Measurements from ENCODE around the gene KRT20.
A peak's percentile ranks its signal among the peaks of the same experiment; 100 is the strongest.

KRT20 gene

DNA sequence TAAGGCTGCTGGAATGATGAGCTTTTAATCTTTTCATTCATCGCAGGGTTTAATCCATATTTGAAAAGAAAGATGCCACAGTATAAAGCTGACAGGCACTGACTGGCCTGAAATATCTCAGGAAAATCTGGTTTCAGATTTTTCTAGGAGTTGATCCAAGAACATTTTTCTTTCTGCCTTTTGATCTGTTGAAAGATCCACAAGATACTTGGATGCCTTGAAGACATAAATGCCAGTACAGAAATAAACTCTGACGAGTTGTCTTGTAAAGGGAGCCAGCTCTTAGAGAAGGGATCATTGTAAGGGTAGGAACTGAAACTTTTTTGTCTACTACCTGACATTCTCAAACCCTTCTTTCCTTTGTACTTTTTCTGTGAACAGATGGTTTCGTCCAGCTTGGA lies 25.4 kb upstream of the KRT20 start:
- H3K4me3 ChIP-seq (ENCODE audit: low read depth, low read length): no peak overlapping the region
- TF ChIP-seq POLR2A (IDR thresholded peaks at IDR 0.05; ENCODE audit: extremely low read depth, insufficient read length) (no peak), MYC (IDR thresholded peaks at IDR 0.05; ENCODE audit: low read depth, low read length) (no peak)
- TF ChIP-seq, protein P1, sequence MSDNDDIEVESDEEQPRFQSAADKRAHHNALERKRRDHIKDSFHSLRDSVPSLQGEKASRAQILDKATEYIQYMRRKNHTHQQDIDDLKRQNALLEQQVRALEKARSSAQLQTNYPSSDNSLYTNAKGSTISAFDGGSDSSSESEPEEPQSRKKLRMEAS (IDR thresholded peaks at IDR 0.05; ENCODE audit: low read depth, low read length): no peak
- TF ChIP-seq, protein P2, sequence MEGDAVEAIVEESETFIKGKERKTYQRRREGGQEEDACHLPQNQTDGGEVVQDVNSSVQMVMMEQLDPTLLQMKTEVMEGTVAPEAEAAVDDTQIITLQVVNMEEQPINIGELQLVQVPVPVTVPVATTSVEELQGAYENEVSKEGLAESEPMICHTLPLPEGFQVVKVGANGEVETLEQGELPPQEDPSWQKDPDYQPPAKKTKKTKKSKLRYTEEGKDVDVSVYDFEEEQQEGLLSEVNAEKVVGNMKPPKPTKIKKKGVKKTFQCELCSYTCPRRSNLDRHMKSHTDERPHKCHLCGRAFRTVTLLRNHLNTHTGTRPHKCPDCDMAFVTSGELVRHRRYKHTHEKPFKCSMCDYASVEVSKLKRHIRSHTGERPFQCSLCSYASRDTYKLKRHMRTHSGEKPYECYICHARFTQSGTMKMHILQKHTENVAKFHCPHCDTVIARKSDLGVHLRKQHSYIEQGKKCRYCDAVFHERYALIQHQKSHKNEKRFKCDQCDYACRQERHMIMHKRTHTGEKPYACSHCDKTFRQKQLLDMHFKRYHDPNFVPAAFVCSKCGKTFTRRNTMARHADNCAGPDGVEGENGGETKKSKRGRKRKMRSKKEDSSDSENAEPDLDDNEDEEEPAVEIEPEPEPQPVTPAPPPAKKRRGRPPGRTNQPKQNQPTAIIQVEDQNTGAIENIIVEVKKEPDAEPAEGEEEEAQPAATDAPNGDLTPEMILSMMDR (IDR thresholded peaks at IDR 0.05; ENCODE audit: low read depth, low read length): no peak
- DNase-seq (ENCODE audit: low read depth): no peak

DNA sequence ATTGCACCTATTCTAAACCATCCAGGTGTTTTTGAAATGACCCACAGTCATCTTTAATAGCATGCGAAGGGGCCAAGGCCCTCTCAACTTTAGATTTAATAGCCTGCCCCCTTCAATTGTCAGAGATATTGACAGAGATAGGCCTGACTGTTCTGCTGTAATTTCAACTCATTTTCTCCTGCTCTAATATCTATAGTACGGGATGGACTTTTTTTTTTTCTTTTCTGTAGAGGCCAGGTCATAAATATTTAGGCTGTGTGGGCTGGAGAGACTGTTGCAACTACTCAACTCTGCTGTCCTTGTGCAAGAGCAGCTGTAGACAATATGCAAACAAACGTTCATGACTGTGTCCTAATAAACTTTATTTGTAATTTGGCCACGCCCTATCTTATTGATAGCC lies 24.7 kb upstream of the KRT20 start:
- TF ChIP-seq POLR2A (IDR thresholded peaks at IDR 0.05; ENCODE audit: extremely low read depth, insufficient read length): no peak
- TF ChIP-seq, protein P2 (IDR thresholded peaks at IDR 0.05; ENCODE audit: low read depth, low read length): no peak
- TF ChIP-seq MYC (IDR thresholded peaks at IDR 0.05; ENCODE audit: low read depth, low read length): no peak
- TF ChIP-seq, protein P1 (IDR thresholded peaks at IDR 0.05; ENCODE audit: low read depth, low read length): no peak
- DNase-seq (ENCODE audit: low read depth): no peak
- no peak overlapping the region for H3K4me3 ChIP-seq (ENCODE audit: low read depth, low read length)

DNA sequence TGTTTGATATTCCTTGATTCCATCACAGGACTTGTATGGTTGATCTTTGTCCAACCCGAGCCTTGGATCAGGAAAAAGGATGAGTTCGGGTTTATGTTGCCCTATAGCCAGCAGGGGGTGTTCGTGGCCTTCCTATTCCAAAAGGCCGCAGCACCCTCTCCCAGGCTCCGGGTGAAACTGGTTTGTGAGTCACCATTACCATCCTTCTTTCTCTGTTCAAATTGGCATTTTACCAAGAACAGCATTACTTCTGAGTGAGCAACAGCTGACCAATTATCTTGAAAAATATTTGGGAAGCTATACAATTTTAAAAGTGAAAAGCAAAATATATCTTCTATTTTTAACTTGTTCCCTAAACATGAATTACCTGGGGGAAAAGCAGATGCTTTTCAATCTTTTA lies 24.3 kb upstream of the KRT20 start:
- DNase-seq (ENCODE audit: low read depth): peak; percentile 74
- no peak overlapping the region for H3K4me3 ChIP-seq (ENCODE audit: low read depth, low read length)
- TF ChIP-seq, protein P2 (IDR thresholded peaks at IDR 0.05; ENCODE audit: low read depth, low read length): peak; percentile 62
- no peak for TF ChIP-seq MYC (IDR thresholded peaks at IDR 0.05; ENCODE audit: low read depth, low read length)

DNA sequence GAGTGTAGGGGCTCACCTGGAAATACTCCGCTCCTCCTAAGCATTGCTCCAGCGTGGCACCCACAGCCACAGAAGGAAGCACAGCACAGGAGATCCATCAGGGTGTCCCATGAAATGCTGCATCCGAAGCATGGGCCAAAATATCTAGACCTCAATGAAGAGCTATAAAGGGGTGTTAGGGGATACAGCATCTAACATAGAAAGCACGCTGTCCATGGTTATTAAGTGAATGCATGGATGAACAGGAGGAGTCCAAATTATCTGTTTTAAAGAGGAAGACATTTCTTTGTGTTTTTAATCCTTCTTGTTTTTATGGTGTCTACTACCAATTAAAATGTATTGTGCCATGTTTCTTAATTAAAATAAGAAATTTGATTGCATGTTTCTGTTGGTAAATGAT lies 21.6 kb upstream of the KRT20 start:
- DNase-seq (ENCODE audit: low read depth): no peak
- no peak overlapping the region for H3K4me3 ChIP-seq (ENCODE audit: low read depth, low read length)
- TF ChIP-seq MYC (IDR thresholded peaks at IDR 0.05; ENCODE audit: low read depth, low read length) (no peak), POLR2A (IDR thresholded peaks at IDR 0.05; ENCODE audit: extremely low read depth, insufficient read length) (no peak)
- TF ChIP-seq, protein P2 (IDR thresholded peaks at IDR 0.05; ENCODE audit: low read depth, low read length): no peak
- TF ChIP-seq, protein P1 (IDR thresholded peaks at IDR 0.05; ENCODE audit: low read depth, low read length): no peak

DNA sequence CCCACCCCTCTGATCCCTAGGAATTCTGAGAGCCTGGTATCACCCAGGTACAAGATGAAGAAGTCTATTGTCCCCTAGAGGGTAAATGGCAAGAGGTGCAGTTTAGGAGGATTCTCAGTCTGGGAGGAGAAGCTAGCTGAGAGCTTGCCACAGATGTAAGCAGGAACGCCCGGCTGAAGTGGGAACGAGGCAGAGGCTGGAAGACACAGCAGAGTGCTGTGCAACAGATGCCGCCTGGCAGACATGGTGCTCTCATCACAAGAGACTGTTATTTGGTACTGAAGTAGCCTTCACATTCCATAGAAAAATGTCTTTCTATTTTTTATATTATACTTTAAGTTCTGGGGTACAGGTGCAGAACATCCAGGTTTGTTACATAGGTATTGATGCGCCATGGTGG lies 20.3 kb upstream of the KRT20 start:
- no peak overlapping the region for H3K4me3 ChIP-seq (ENCODE audit: low read depth, low read length)
- no peak for DNase-seq (ENCODE audit: low read depth)
- TF ChIP-seq, protein P1 (IDR thresholded peaks at IDR 0.05; ENCODE audit: low read depth, low read length): no peak
- TF ChIP-seq, protein P2 (IDR thresholded peaks at IDR 0.05; ENCODE audit: low read depth, low read length): no peak
- TF ChIP-seq MYC (IDR thresholded peaks at IDR 0.05; ENCODE audit: low read depth, low read length) (no peak), POLR2A (IDR thresholded peaks at IDR 0.05; ENCODE audit: extremely low read depth, insufficient read length) (no peak)
